ENCODE measurements around the gene XIRP2.

- TF ChIP-seq ZNF768 (CRISPR knock-in tag; IDR thresholded peaks at IDR 0.05), result no peak
- TF ChIP-seq ZNF577 (CRISPR knock-in tag; IDR thresholded peaks at IDR 0.05; ENCODE audit: borderline replicate concordance, low read depth), result no peak
- TF ChIP-seq SMYD3 (CRISPR knock-in tag; IDR thresholded peaks at IDR 0.05), result no peak
- no peak for TF ChIP-seq MYC (CRISPR knock-in tag; IDR thresholded peaks at IDR 0.05; ENCODE audit: borderline replicate concordance)
- no peak for TF ChIP-seq CTCF (CRISPR knock-in tag; IDR thresholded peaks at IDR 0.05)
Measured at GRCh38 chr2:166972002-166972401, 83.7 kb downstream of the XIRP2 start.
